ENCODE data around the gene DDX56.

Gene DDX56

GRCh38 chr7:44535348-44536064 lies 38.2 kb downstream of the DDX56 start:
- DNase-seq (ENCODE audit: low read depth in 2 of 2) = no peak

GRCh38 chr7:44534501-44534900 lies 39.2 kb downstream of the DDX56 start:
- DNase-seq (ENCODE audit: low read depth in 2 of 2) = no peak

GRCh38 chr7:44534087-44534486 lies 39.6 kb downstream of the DDX56 start:
- DNase-seq (ENCODE audit: low read depth in 2 of 2) = no peak

DNA sequence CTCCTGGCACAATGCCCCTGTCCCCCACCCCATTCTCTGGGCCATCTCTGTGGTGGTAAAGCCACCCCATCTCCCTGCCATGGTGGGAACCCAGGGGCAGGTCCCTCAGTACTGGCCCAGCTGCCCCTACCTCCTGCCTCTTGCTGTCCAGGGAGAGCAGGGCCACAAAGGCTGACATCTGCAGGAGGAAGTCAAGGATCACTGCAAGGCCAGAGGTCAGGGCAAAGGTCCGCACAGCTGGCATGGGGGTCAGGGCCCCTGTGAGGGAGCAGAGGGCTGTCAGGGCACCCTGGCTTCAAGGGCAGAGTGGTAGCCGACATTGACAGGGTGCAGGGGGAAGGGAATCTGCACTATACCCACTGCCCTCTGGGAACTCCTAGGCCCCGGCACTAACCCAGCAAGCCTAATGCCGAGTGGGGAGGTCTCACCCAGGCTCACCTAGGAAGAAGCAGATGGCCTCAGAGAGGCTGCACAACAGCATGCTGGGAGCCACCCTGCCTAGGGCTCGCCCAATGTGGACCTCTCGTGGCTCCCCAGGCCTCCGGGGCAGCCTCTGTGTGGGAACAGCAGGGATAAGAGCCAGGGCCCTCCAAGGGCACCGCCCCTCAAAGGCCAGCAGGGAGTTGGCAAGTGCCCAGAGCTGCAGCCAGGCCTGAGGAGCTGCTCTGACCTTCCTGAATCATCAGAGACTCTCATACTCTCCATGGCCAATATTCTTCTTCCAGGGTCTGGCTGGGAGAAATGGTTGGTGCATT lies 40.2 kb downstream of the DDX56 start:
- no peak for DNase-seq (ENCODE audit: low read depth in 2 of 2)

DNA sequence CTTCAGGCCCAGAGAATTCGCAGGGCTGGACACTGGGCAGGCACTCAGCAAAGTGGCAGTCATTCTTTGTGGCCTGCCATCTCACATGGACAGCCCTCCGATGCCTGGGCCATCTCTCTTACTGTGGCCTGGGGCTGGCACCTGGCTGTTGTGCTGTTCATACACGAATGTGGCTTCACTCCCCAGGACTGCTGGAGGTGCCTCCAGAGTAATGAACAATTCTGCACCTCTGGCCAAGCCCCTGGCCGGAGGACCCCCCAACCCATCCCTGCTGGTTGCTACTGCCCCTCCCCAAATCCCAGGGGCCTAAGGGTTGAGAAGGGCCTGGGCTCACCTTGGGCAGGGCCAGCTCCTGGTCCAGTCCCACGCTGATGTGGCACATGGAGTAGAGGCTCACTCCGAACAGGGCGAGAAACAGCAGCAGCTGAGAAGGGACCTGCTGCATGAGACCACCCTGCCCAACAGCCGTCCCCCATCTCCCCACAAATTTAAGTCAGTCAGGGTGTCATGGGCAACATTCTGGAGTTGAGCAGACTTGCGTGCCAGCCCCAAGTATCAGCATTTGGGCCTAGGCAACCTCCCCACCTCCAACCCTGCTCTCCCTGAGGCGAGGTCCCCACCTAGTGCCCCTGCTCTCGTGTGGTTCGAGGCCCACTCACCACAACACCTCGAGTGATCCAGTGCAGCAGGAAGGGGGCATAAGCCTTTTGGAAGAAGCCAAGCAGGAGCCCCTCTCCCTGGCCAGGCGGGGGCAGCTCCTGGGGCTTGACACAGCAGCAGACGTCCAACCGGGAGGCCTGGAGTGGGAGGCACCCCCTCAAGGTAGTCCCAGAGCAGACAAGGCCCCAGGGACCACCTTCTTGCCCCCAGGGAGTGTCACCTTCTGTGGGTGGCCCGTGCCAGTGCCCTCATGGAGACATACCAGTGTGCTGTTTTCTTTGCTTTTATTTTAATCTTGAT lies 42.0 kb downstream of the DDX56 start:
- no peak for DNase-seq (ENCODE audit: low read depth in 2 of 2)

- no peak for DNase-seq (ENCODE audit: low read depth in 2 of 2)
These were observed 42.7 kb downstream of the DDX56 start for GRCh38 chr7:44530990-44531389.

- no peak for DNase-seq (ENCODE audit: low read depth in 2 of 2)
These were observed 48.8 kb downstream of the DDX56 start for GRCh38 chr7:44524811-44525388.

GRCh38 chr7:44522315-44522714 lies 51.4 kb downstream of the DDX56 start:
- DNase-seq (ENCODE audit: low read depth in 2 of 2) = no peak

- DNase-seq (ENCODE audit: low read depth in 2 of 2) = no peak
These were observed 52.2 kb downstream of the DDX56 start for GRCh38 chr7:44521347-44522095.

- DNase-seq (ENCODE audit: low read depth in 2 of 2) = no peak
These were observed 53.1 kb downstream of the DDX56 start for GRCh38 chr7:44520574-44520973.

DNA sequence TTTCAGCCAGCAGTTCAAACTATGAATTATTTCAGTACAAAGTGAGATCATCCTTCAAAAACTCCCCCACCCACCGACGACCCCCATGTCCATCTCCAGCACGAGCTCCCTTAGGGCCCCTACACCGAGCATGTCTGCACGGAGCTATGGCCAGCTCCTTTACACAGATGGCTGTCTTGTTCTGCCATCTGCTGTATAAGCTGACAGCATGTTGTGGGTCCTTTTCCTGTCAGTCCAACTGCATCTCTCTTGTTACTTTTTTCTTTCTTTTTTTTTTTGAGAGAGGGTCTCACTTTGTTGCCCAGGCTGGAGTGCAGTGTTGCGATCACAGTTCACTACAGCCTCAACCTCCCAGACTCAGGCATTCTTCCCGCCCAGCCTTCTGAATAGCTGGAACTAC lies 54.2 kb downstream of the DDX56 start:
- DNase-seq (ENCODE audit: low read depth in 2 of 2) = no peak

GRCh38 chr7:44518761-44519160 lies 54.9 kb downstream of the DDX56 start:
- DNase-seq (ENCODE audit: low read depth in 2 of 2) = no peak

DNA sequence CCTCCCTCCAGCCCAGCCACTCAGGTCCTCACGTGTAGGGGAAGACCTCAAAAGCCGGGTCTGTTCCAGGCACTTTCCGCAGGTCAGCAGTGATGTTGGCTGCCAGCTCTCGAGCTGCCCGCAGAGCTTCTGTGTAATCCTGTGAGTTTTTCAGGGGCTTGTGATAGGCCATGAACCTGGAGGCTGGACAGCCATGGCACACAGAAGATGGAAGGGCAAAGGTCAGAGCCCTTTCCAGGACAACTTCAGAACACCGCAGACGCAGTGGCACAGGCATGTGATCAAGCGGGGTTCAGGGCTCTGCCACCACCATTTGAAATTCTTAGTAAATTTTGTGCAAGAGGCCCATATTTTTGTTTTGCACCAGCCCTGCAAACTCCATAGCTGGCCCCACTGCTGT lies 56.5 kb downstream of the DDX56 start:
- DNase-seq (ENCODE audit: low read depth in 2 of 2) = no peak
